Astrocyte of the spinal cord (primary cell): ENCODE data around the gene A3GALT2.

Experiments used
- DNase-seq: peaks from one replicate; pipeline ENCODE4 v3.0.0; 2011; ENCODE audit warnings: low read depth, low spot score
- H3K4me3 ChIP-seq: 2 replicates; pipeline ENCODE4 v1.5.1; 2011; ENCODE audit warnings: low read depth, mild to moderate bottlenecking, low read length, moderate library complexity
- CTCF ChIP-seq: IDR thresholded peaks from 2 replicates; pipeline ENCODE4 v1.5.1; 2012; ENCODE audit warnings: low read depth, mild to moderate bottlenecking, low read length, inconsistent platforms
- in situ Hi-C: cut with HindIII; loops from 2 replicates; pipeline ENCODE4 v1.10.0; 2017; ENCODE audit warnings: low sequenced_read_pairs

Gene A3GALT2

GRCh38 chr1:33360367-33360766, 39.5 kb upstream of the A3GALT2 start:
- no peak overlapping the region for H3K4me3 ChIP-seq
- in situ Hi-C loops = no loop called here

GRCh38 chr1:33359931-33360330, 39.0 kb upstream of the A3GALT2 start:
- in situ Hi-C loops = no loop called here

More at GRCh38 chr1:33360367-33360766, 39.5 kb upstream of the A3GALT2 start:
- no peak for DNase-seq
- TF ChIP-seq CTCF = no peak

GRCh38 chr1:33358795-33359503, 38.1 kb upstream of the A3GALT2 start:
- no peak for DNase-seq
- no peak overlapping the region for H3K4me3 ChIP-seq
- in situ Hi-C loops = no loop called here
- TF ChIP-seq CTCF = no peak

More at GRCh38 chr1:33359931-33360330, 39.0 kb upstream of the A3GALT2 start:
- TF ChIP-seq CTCF = no peak
- DNase-seq = no peak
- H3K4me3 ChIP-seq = no peak overlapping the region

- no peak for DNase-seq
- in situ Hi-C loops = no loop called here
- no peak overlapping the region for H3K4me3 ChIP-seq
- no peak for TF ChIP-seq CTCF
These were observed 37.4 kb upstream of the A3GALT2 start for GRCh38 chr1:33358114-33358794.

- in situ Hi-C loops = no loop called here
- DNase-seq = no peak
- H3K4me3 ChIP-seq = no peak overlapping the region
- no peak for TF ChIP-seq CTCF
These were observed 36.2 kb upstream of the A3GALT2 start for GRCh38 chr1:33357099-33357498.

GRCh38 chr1:33354707-33355316, 33.9 kb upstream of the A3GALT2 start:
- no peak for TF ChIP-seq CTCF
- H3K4me3 ChIP-seq = no peak overlapping the region
- DNase-seq = no peak
- in situ Hi-C loops = no loop called here
